ENCODE measurements around the gene ZFP57.
"Not testable (repeated sequence)": the region's sequence is repeated elsewhere in the genome, so short reads cannot be mapped to it uniquely, and the experiment has no call there.

ZFP57 gene

GRCh38 chr6:29696147-29697125, 15.5 kb upstream of the ZFP57 start:
- DNase-seq (ENCODE audit: low read depth in 2 of 2, low spot score in 1 of 2): no peak

GRCh38 chr6:29694637-29695036, 13.7 kb upstream of the ZFP57 start:
- DNase-seq (ENCODE audit: low read depth in 2 of 2, low spot score in 1 of 2): no peak

GRCh38 chr6:29685718-29686326, 4.9 kb upstream of the ZFP57 start:
- DNase-seq (ENCODE audit: low read depth in 2 of 2, low spot score in 1 of 2): no peak

- no peak for DNase-seq (ENCODE audit: low read depth in 2 of 2, low spot score in 1 of 2)
Observed at GRCh38 chr6:29681811-29682210, 859 bp upstream of the ZFP57 start.

- DNase-seq (ENCODE audit: low read depth in 2 of 2, low spot score in 1 of 2): no peak
Observed at GRCh38 chr6:29680416-29680815, 536 bp downstream of the ZFP57 start.

- DNase-seq (ENCODE audit: low read depth in 2 of 2, low spot score in 1 of 2): no peak
Observed at GRCh38 chr6:29679962-29680361, 990 bp downstream of the ZFP57 start.

GRCh38 chr6:29678114-29678513, 2.8 kb downstream of the ZFP57 start:
- DNase-seq (ENCODE audit: low read depth in 2 of 2, low spot score in 1 of 2): no peak

- no peak for DNase-seq (ENCODE audit: low read depth in 2 of 2, low spot score in 1 of 2)
Observed at GRCh38 chr6:29676981-29677601, 3.9 kb downstream of the ZFP57 start.

- DNase-seq (ENCODE audit: low read depth in 2 of 2, low spot score in 1 of 2): no peak
Observed at GRCh38 chr6:29675561-29675960, 5.4 kb downstream of the ZFP57 start.

- DNase-seq (ENCODE audit: low read depth in 2 of 2, low spot score in 1 of 2): no peak
Observed at GRCh38 chr6:29674008-29674407, 6.9 kb downstream of the ZFP57 start.

- no peak for DNase-seq (ENCODE audit: low read depth in 2 of 2, low spot score in 1 of 2)
Observed at GRCh38 chr6:29673161-29673560, 7.8 kb downstream of the ZFP57 start.

- not testable (repeated sequence) for DNase-seq (ENCODE audit: low read depth in 2 of 2, low spot score in 1 of 2)
Observed at GRCh38 chr6:29672116-29672515, 8.8 kb downstream of the ZFP57 start.

GRCh38 chr6:29671026-29671425, 9.9 kb downstream of the ZFP57 start:
- no peak for DNase-seq (ENCODE audit: low read depth in 2 of 2, low spot score in 1 of 2)

GRCh38 chr6:29667158-29667557, 13.8 kb downstream of the ZFP57 start:
- no peak for DNase-seq (ENCODE audit: low read depth in 2 of 2, low spot score in 1 of 2)

GRCh38 chr6:29666826-29667130, 14.2 kb downstream of the ZFP57 start:
- DNase-seq (ENCODE audit: low read depth in 2 of 2, low spot score in 1 of 2): no peak

- no peak for DNase-seq (ENCODE audit: low read depth in 2 of 2, low spot score in 1 of 2)
Observed at GRCh38 chr6:29665942-29666825, 14.8 kb downstream of the ZFP57 start.

GRCh38 chr6:29663300-29664042, 17.5 kb downstream of the ZFP57 start:
- no peak for DNase-seq (ENCODE audit: low read depth in 2 of 2, low spot score in 1 of 2)

GRCh38 chr6:29661502-29662141, 19.3 kb downstream of the ZFP57 start:
- not testable (repeated sequence) for DNase-seq (ENCODE audit: low read depth in 2 of 2, low spot score in 1 of 2)

GRCh38 chr6:29661071-29661470, 19.9 kb downstream of the ZFP57 start:
- DNase-seq (ENCODE audit: low read depth in 2 of 2, low spot score in 1 of 2): no peak

- no peak for DNase-seq (ENCODE audit: low read depth in 2 of 2, low spot score in 1 of 2)
Observed at GRCh38 chr6:29656798-29657197, 24.2 kb downstream of the ZFP57 start, which contains the start of gene MOG. MOG (plus strand) TSS chr6:29657092; CDS start chr6:29657210, 118 bp downstream.
